GM23248 (cell line): ENCODE results near the gene PDLIM5. TPM values are rescaled to one million over a fixed set of nuclear protein-coding genes. Genes with fewer than 3 reads are reported as not detected.

Experiments used
- DNase-seq: peaks from one replicate; pipeline ENCODE4 v3.0.0-alpha.2; 2015
- H2AFZ ChIP-seq: fragments of 200-600 bp; sonication (generic); 2 replicates; pipeline ENCODE4 v1.6.1; 2016; ENCODE audit warnings: antibody characterized with exemption
- H3F3A ChIP-seq: fragments of 200-600 bp; sonication (generic); 2 replicates; pipeline ENCODE4 v1.6.1; 2016; ENCODE audit warnings: mild to moderate bottlenecking, antibody characterized with exemption, mixed run types; ENCODE audit not compliant: insufficient read depth
- H3K27ac ChIP-seq: fragments of 200-600 bp; sonication (generic); 2 replicates; pipeline ENCODE4 v1.5.1; 2016; ENCODE audit warnings: mild to moderate bottlenecking
- H3K27me3 ChIP-seq: fragments of 200-600 bp; sonication (generic); replicated peaks from 2 replicates; pipeline ENCODE4 v1.6.1; 2016; ENCODE audit warnings: mild to moderate bottlenecking; ENCODE audit not compliant: insufficient read depth
- H3K36me3 ChIP-seq: fragments of 200-600 bp; sonication (generic); 2 replicates; pipeline ENCODE4 v1.6.1; 2016; ENCODE audit warnings: low read depth, mild to moderate bottlenecking
- H3K4me1 ChIP-seq: fragments of 200-600 bp; sonication (generic); 2 replicates; pipeline ENCODE4 v1.6.1; 2016; ENCODE audit warnings: mild to moderate bottlenecking; ENCODE audit not compliant: insufficient read depth
- H3K4me2 ChIP-seq: fragments of 200-600 bp; sonication (generic); one replicate; pipeline ENCODE4 v1.6.1; 2016; ENCODE audit warnings: mild to moderate bottlenecking; ENCODE audit not compliant: unreplicated experiment
- H3K4me3 ChIP-seq: fragments of 200-600 bp; sonication (generic); 2 replicates; pipeline ENCODE4 v1.5.1; 2016; ENCODE audit warnings: mild to moderate bottlenecking
- H3K79me2 ChIP-seq: fragments of 200-600 bp; sonication (generic); 2 replicates; pipeline ENCODE4 v1.6.1; 2016; ENCODE audit warnings: mild to moderate bottlenecking; ENCODE audit not compliant: insufficient read depth
- H3K9ac ChIP-seq: fragments of 200-600 bp; sonication (generic); 2 replicates; pipeline ENCODE4 v1.6.1; 2016; ENCODE audit warnings: mild to moderate bottlenecking
- H3K9me2 ChIP-seq: fragments of 200-600 bp; sonication (generic); 2 replicates; pipeline ENCODE4 v1.6.1; 2016; ENCODE audit warnings: mixed run types, mild to moderate bottlenecking, moderate library complexity; ENCODE audit not compliant: insufficient read depth
- H3K9me3 ChIP-seq: fragments of 200-600 bp; sonication (generic); one replicate; pipeline ENCODE4 v1.6.1; 2017; ENCODE audit warnings: low read depth
- H4K20me1 ChIP-seq: fragments of 200-600 bp; sonication (generic); 2 replicates; pipeline ENCODE4 v1.6.0; 2016; ENCODE audit not compliant: insufficient read depth
- EZH2 ChIP-seq: fragments of 200-600 bp; sonication (generic); IDR thresholded peaks from 2 replicates; pipeline ENCODE4 v1.6.1; 2018; ENCODE audit warnings: antibody characterized with exemption, mild to moderate bottlenecking; ENCODE audit not compliant: insufficient read depth, poor library complexity, severe bottlenecking
- EZH2phosphoT487 ChIP-seq: fragments of 200-600 bp; sonication (generic); IDR thresholded peaks from 2 replicates; pipeline ENCODE4 v1.6.1; 2018; ENCODE audit warnings: antibody characterized with exemption, moderate library complexity, mild to moderate bottlenecking, low read depth; ENCODE audit not compliant: insufficient read depth
- WGBS, 2 experiments: methylation state at CpG; one replicate each; pipeline ENCODE4 v1.1.6; 2015 to 2017; ENCODE audit warnings: low lambda C conversion rate in 2 of 2, low coverage in 1 of 2; ENCODE audit errors: missing lambda C conversion rate in 2 of 2; 5-methylcytosine and 5-hydroxymethylcytosine counted together
- in situ Hi-C: fragments of 300-500 bp; cut with MboI; formaldehyde crosslinking; loops from 2 replicates; pipeline ENCODE4 v1.15.0; 2020
- polyA plus RNA-seq: library from polyadenylated mRNA; unstranded; fragments of >200 nt; fragmentation: Nextera tagmentation; extraction: Ambion mirVana; gene quantifications from 2 replicates; pipeline ENCODE4 v1.2.1, GENCODE V29; 2016
- total RNA-seq: library from RNA; depleted of rRNA; stranded (reverse); fragments of >200 nt; shearing (Covaris generic); gene quantifications from 2 replicates; pipeline ENCODE4 v1.2.3, GENCODE V29; 2014

The PDLIM5 gene
- total and polyA plus RNA-seq, 2 experiments from 2014 or later = 115 to 149 TPM

DNA sequence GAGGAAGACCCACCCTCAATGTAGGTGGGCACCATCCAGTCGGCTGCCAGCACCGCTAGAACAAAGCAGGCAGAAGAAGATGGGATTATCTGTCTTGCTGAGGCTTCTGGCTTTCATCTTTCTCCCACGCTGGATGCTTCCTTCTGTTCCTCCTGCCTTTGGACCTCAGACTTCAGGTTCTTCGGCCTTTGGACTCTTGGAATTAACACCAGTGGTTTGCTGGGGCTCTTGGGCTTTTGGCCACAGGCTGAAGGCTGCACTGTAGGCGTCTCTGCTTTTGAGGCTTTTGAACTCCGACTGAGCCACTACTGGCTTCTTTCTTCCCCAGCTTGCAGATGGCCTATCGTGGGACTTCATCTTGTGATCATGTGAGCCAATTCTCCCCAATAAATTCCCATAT lies 55.1 kb downstream of the PDLIM5 start:
- H4K20me1 ChIP-seq = 0 out of 2 replicates have a peak, but pooled peaks cover 5% of the 10 kb centered on the region
- 97 to 99% methylated on average over 7 of the region's 7 CpGs for WGBS, 2 experiments
- no peaks in the 10 kb centered on the region for H3K27me3 ChIP-seq
- H3K4me3 ChIP-seq = no peak overlapping the region
- H3K79me2 ChIP-seq = peaks cover 96% of the 10 kb centered on the region
- H3K9ac ChIP-seq = no peak overlapping the region
- peaks cover 46% of the 10 kb centered on the region for H3K4me1 ChIP-seq
- in situ Hi-C loops = no loop called here
- TF ChIP-seq EZH2 (no peak), EZH2phosphoT487 (no peak)
- no peaks in the 10 kb centered on the region for H3K9me2 ChIP-seq
- H3K27ac ChIP-seq = 0 out of 2 replicates have a peak overlapping the region, but pooled peaks have one; percentile 72
- no peak overlapping the region for H3K4me2 ChIP-seq
- no peak overlapping the region for H2AFZ ChIP-seq
- H3K9me3 ChIP-seq = no peaks in the 10 kb centered on the region
- H3F3A ChIP-seq = peaks cover 75% of the 10 kb centered on the region
- DNase-seq = no peak
- H3K36me3 ChIP-seq = no peaks in the 10 kb centered on the region

GRCh38 chr4:94507281-94507680 lies 55.5 kb downstream of the PDLIM5 start:
- Histone ChIP-seq H3K4me1 (peaks cover 46% of the 10 kb centered on the region), H3K79me2 (peaks cover 96% of the 10 kb centered on the region), H3K9ac (0 out of 2 replicates have a peak overlapping the region, but pooled peaks have one; percentile 2), H3K27ac (peak overlapping the region; percentile 72), H3K27me3 (no peaks in the 10 kb centered on the region), H3F3A (peaks cover 75% of the 10 kb centered on the region), H2AFZ (no peak overlapping the region), H3K4me3 (no peak overlapping the region), H4K20me1 (0 out of 2 replicates have a peak, but pooled peaks cover 5% of the 10 kb centered on the region), H3K4me2 (peak overlapping the region; percentile 36), H3K9me2 (no peaks in the 10 kb centered on the region), H3K36me3 (no peaks in the 10 kb centered on the region), H3K9me3 (no peaks in the 10 kb centered on the region)
- DNase-seq = no peak
- in situ Hi-C loops = no loop called here
- no peak for TF ChIP-seq EZH2
- TF ChIP-seq EZH2phosphoT487 = no peak
- 91 to 97% methylated on average over 2 of the region's 2 CpGs for WGBS, 2 experiments

DNA sequence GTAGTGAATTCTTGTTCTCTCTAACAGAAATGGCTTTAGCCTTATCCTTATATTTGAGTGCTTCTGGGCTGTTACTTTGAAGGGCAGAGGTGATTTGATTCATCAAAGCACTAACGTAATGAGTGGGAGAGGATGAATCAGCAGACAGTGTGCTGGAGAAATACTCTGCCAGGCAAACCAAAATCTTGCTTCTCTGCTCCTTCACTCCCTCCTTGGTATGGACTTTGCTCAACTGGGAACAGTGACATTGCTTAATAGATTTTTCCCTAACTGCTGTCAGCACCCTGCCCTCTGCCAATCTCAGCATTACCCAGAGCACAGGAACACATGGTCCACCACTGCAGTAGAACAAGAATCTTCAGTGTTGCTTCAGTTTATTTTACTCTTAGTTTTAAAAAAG lies 56.0 kb downstream of the PDLIM5 start:
- peaks cover 96% of the 10 kb centered on the region for H3K79me2 ChIP-seq
- H4K20me1 ChIP-seq = 0 out of 2 replicates have a peak, but pooled peaks cover 5% of the 10 kb centered on the region
- in situ Hi-C loops = no loop called here
- peaks cover 46% of the 10 kb centered on the region for H3K4me1 ChIP-seq
- H3K4me3 ChIP-seq = peak overlapping the region; percentile 15; the same call in 1 of the 2 replicates
- H3K27me3 ChIP-seq = no peaks in the 10 kb centered on the region
- H3K36me3 ChIP-seq = no peaks in the 10 kb centered on the region
- no peak overlapping the region for H2AFZ ChIP-seq
- H3K9ac ChIP-seq = peak overlapping the region; percentile 52
- H3K4me2 ChIP-seq = peak overlapping the region; percentile 60
- H3K27ac ChIP-seq = peak overlapping the region; percentile 72
- no peaks in the 10 kb centered on the region for H3K9me2 ChIP-seq
- H3F3A ChIP-seq = peaks cover 75% of the 10 kb centered on the region
- 0% methylated on average over 1 of the region's 1 CpG for WGBS, 2 experiments
- no peaks in the 10 kb centered on the region for H3K9me3 ChIP-seq
- TF ChIP-seq EZH2phosphoT487 = no peak
- TF ChIP-seq EZH2 = no peak
- DNase-seq = peak; percentile 94

DNA sequence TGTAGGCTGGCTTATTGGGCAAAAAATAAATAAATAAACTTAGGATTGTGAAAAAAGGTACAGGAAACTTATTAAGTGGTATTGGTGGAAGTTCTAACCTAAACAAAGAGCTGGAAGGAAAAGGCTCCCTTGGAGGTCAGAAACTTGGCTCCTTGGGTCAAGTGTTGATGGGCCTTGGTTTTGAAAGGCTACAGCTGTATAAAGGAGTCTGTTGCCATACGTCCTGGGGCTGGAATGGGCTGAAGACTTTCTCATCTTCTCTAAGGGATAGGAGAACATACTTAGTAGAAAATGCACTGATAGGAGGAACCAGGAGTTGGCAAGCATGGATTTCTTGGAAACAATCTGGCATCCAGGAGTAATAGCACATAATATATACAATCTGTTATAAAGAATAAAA lies 56.6 kb downstream of the PDLIM5 start:
- H3K4me1 ChIP-seq = peaks cover 46% of the 10 kb centered on the region
- no peaks in the 10 kb centered on the region for H3K9me2 ChIP-seq
- TF ChIP-seq EZH2phosphoT487 = no peak
- no peak for TF ChIP-seq EZH2
- H3K9me3 ChIP-seq = no peaks in the 10 kb centered on the region
- H3K36me3 ChIP-seq = no peaks in the 10 kb centered on the region
- H4K20me1 ChIP-seq = 0 out of 2 replicates have a peak, but pooled peaks cover 5% of the 10 kb centered on the region
- peak overlapping the region; percentile 60 for H3K4me2 ChIP-seq
- peak overlapping the region; percentile 52 for H3K9ac ChIP-seq
- in situ Hi-C loops = no loop called here
- H2AFZ ChIP-seq = no peak overlapping the region
- 21 to 30% methylated on average over 1 of the region's 1 CpG for WGBS, 2 experiments
- peaks cover 96% of the 10 kb centered on the region for H3K79me2 ChIP-seq
- H3K27me3 ChIP-seq = no peaks in the 10 kb centered on the region
- peaks cover 76% of the 10 kb centered on the region for H3F3A ChIP-seq
- peak overlapping the region; percentile 15; the same call in 1 of the 2 replicates for H3K4me3 ChIP-seq
- peak overlapping the region; percentile 72 for H3K27ac ChIP-seq
- peak; percentile 17 for DNase-seq

- peaks cover 46% of the 10 kb centered on the region for H3K4me1 ChIP-seq
- peaks cover 96% of the 10 kb centered on the region for H3K79me2 ChIP-seq
- WGBS, 2 experiments = 6 to 13% methylated on average over 1 of the region's 1 CpG
- TF ChIP-seq EZH2 (no peak), EZH2phosphoT487 (no peak)
- H3K36me3 ChIP-seq = no peaks in the 10 kb centered on the region
- 0 out of 2 replicates have a peak, but pooled peaks cover 5% of the 10 kb centered on the region for H4K20me1 ChIP-seq
- H3K9ac ChIP-seq = no peak overlapping the region
- H3K4me2 ChIP-seq = peak overlapping the region; percentile 60
- H3K9me2 ChIP-seq = no peaks in the 10 kb centered on the region
- no peaks in the 10 kb centered on the region for H3K9me3 ChIP-seq
- H3K27me3 ChIP-seq = no peaks in the 10 kb centered on the region
- peak overlapping the region; percentile 72 for H3K27ac ChIP-seq
- peaks cover 74% of the 10 kb centered on the region for H3F3A ChIP-seq
- peak; percentile 42 for DNase-seq
- H3K4me3 ChIP-seq = no peak overlapping the region
- in situ Hi-C loops = no loop called here
- H2AFZ ChIP-seq = no peak overlapping the region
Observed at GRCh38 chr4:94508806-94509205, 57.1 kb downstream of the PDLIM5 start.
